GM18520 (cell line): ENCODE results near the gene HIPK2.
A peak's percentile ranks its signal among the peaks of the same experiment; 100 is the strongest.
"Not testable (repeated sequence)": the region's sequence is repeated elsewhere in the genome, so short reads cannot be mapped to it uniquely, and the experiment has no call there.

Experiments
- ATAC-seq: cut with Tn5 transposase; IDR thresholded peaks from one replicate; pipeline ENCODE4 v1.9.1; 2021; ENCODE audit not compliant: unreplicated experiment

HIPK2 gene

DNA sequence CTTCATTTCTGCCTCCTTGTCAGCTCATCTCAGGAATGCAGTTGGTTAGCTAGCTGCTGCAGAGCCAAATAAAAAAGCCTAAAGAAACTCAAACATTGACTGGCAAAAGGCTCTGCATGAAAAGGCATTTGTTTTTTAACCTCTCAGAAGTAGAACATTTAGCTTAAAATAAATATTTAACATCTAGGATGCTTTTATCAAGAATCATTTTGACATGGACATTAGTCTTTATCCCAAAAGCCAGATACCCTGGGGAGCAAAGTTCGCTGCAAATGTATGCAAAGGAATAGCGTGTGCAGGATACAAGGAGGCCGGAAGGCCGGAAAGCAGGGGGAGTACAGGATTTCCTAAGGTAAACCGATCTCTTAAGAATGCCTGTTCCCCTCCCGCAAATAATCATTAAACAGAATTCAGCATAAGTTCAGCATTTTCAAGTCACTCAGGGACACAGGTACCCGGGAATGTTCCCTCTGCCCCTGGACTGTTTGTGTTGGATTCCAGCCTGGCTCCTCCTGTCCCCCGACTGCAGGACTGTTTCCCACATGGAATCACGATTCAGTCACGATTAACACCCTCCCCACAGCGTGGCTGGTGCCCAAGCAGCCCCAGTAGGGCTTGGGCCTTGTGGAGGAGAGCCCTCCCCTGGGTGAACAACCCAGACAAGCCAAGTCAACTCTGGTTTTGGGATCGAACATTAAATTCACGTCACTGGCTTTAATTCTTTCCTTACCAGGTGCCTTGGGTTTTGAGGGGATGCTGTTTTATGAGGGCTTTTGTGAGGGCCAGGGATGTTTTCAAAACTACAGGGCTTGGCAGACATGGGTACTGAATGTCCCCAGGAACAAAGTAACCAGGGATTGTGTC lies 97.8 kb downstream of the HIPK2 start:
- ATAC-seq, result no peak

DNA sequence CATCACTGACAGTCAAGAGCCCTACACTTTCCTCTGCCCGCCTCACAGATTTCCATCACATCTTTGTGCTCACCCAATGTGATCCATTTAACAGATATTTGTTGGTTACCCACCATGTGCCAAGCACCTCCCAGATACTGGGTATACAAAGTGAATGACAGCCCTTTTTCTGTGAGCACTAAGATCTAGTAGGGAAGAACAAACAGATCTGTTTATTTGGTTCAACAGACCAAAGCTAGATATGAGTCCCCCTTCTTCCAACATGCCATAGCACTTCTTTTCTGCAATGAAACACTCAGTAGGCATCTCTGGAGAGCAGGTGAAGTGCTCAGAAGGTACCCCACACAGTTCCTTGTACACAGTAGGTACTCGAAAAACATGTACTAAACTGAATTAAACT lies 101.4 kb downstream of the HIPK2 start:
- ATAC-seq, result no peak

- ATAC-seq, result no peak
These were observed 102.4 kb downstream of the HIPK2 start for GRCh38 chr7:139675127-139676125.

DNA sequence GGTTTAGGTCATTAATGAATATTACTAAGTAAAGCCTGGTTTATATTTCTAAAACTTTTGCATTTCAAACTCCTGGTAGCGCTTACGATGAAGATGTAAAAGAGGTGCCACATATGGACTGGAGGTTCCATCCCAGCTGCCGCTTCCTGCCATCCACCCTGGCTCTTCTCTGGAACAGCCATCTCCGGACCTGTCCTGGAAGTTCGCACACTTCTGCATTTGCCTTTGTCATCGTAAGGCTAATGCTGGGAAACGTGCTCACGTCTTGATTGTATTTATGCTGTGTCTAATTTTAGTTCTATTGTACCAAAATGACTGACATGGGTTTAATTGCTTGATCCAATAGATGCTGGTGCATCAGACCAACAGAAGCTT lies 103.1 kb downstream of the HIPK2 start:
- ATAC-seq, result no peak

DNA sequence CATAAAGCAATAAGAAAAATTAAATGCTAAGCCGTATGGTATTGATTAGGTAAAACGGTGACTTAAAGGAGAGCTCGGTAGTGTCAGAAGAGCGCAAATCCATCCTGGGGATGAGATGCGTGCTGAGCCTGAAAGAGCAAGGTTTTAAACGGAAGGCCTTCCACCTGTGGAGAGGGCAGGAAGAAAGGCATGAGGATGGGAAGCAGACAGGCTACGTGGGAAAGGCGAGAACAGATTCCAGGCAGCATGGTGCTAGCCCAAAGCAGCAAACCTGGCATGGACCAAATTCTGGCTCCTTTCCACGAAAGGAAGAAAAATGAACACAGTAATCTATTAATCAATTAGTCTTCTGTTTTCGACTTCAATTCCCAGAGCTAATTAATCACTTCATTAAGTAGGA lies 103.5 kb downstream of the HIPK2 start:
- no peak for ATAC-seq

DNA sequence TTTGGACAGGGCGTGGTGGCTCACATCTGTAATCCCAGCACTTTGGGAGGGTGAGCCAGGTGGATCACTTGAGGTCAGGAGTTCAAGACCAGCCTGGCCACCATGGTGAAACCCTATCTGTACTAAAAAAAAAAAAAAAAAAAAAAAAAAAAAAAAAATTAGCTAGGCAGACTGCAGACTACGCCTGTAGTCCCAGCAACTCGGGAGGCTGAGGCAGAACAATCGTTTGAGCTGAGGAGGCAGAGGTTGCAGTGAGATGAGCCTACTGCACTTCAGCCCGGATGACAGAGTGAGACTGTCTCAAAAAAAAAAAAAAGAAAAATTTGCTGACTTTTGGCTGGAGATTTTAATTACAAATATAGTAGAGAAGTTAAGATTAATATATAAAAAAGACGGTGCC lies 104.0 kb downstream of the HIPK2 start:
- ATAC-seq, result no peak

- ATAC-seq, result peak; percentile 89
These were observed 104.6 kb downstream of the HIPK2 start for GRCh38 chr7:139673230-139673629.

DNA sequence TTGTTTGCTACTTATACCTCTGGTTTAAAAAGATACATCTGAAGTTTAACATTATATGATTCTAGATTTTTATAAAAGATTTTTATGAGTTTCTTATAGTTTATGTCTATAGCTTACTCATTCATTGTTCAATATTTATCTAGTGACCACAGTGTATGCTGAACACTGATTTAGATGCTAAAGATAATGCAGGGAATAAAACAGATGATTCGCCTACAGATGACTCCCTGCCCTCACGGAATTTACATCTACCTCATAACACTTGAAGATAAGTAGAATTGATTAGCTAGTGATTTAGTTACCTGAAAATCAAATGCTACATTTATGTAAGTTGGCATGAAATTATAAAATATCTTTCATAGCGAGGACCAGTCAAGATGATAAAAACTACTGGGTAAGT lies 105.8 kb downstream of the HIPK2 start:
- no peak for ATAC-seq

DNA sequence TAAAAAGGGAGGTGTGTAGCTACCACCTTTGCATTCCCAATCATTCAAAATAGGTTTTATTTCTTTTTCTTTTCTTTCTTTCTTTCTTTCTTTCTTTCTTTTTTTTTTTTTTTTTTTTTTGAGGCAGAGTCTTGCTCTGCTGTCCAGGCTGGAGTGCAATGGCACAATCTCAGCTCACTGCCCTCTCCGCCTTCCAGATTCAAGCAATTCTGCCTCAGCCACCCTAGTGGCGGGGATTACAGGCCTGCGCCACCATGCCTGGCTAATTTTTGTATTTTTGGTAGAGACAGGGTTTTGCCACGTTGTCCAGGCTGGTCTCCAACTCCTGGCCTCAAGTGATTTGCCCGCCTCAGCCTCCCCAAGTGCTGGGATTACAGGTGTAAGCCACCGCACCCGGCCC lies 107.1 kb downstream of the HIPK2 start:
- not testable (repeated sequence) for ATAC-seq

DNA sequence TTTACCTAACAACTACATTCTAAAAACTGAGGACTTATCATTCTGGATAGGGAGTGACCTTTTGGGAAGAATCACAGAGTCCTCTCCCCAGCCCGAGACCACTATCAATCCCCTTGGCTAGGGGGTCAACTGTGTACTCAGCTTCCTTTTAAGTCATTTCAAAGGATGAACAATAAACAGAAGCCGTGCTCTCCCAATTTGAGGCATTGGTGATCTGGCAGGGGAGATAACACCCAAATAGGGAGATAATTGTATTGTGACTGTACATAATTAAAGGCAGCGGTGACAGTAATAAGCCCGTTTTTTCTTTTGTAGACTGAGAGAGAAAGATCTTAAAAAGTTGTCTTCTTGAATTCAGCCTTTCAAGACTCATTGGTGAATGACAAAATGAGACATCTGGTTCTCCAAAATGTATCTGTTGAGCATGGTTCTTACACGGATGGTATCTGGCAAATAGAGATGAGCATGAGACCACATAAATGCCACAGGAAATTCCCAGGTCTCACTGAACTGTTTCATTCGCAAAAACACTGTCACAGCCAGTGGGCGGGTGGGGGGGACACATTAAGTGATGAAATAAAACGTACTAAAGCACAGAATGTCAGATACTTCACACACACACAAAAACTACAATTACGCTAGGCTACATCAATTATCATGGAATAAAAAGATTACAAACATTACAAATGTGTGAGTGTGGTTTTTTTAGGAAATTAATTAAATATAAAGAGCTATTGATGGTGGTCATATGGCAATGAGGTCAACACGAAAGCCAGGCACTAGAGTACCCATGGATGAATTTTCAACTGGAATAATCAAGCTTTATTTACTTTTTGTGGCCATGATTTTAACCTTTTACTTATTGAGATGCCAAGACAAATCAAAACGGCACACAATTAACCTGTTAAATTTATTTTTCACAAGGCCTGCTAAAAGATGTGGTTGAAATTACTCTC lies 108.4 kb downstream of the HIPK2 start:
- ATAC-seq, result no peak

DNA sequence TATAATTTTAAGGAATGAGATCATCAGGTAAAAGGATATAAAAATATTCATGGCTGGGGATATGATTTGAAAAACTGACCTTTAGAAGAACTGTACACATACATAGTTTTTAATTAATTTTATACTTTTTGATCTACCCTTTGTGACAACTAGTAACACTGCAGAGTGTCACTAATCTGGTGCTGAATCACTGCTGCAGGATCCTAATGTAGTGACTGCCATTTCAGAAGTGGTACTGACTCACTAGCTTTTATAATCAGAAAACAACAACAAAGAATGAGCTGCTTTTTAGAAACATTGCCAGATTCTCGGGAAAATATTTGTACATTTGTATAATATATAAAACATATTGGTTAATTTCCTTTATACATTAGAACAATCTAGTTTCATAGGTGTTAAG lies 110.4 kb downstream of the HIPK2 start:
- ATAC-seq, result no peak

DNA sequence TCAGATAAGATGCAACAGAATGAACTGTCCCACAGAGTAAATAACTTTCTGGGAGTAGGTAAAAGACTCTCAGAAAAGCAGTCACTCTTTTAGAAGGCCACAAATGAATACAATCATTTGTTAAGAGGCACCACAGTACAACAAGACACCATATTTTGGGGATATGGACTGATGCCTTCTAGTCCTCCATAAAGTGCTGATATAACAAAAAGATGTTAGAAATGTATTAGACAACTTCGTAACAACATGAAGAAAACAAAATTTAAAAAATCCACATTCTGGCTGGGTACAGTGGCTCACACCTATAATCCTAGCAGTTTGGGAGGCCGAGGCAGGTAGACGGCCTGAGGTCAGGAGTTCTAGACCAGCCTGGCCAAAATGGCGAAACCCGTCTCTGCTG lies 111.3 kb downstream of the HIPK2 start:
- no peak for ATAC-seq

DNA sequence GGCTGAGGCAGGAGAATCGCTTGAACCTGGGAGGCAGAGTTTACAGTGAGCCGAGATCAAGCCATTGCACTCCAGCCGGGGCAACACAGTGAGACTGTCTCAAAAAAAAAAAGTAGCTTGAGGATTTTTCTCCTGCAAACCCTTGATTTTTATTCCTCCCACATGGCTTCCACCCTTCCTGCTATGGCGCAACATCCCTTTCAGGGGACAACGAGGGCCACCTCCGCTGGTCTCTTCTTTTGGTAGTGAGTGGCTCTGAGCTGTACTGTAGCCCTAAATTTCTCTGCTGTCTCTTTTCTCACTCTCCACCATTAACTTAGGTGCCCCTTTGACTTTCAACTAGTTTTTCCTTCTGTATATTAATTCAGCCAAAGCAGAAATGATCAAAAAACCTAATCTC lies 113.4 kb downstream of the HIPK2 start:
- ATAC-seq, result no peak

GRCh38 chr7:139663608-139664177 lies 114.1 kb downstream of the HIPK2 start:
- ATAC-seq, result no peak

DNA sequence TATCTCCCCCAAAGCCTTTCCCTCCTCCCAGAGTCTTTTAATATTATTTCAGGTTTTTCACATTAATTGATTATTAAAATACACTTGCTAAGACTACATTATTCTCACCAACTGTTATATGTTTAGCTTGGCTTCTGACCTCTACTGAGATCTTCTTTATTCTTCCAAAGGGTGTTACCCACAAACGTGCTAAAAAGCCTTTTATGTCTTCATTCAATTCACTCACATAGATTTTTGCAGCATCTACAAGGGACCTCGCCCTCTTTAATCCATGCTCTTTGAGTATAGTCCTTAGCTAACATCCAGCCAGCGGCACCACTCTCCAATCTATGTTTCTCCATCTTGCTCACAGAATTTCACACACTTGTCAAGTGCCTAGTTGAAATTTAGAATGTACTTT lies 115.9 kb downstream of the HIPK2 start:
- no peak for ATAC-seq

- ATAC-seq, result no peak
These were observed 116.8 kb downstream of the HIPK2 start for GRCh38 chr7:139661043-139661440.

- ATAC-seq, result no peak
These were observed 117.3 kb downstream of the HIPK2 start for GRCh38 chr7:139660317-139661042.

DNA sequence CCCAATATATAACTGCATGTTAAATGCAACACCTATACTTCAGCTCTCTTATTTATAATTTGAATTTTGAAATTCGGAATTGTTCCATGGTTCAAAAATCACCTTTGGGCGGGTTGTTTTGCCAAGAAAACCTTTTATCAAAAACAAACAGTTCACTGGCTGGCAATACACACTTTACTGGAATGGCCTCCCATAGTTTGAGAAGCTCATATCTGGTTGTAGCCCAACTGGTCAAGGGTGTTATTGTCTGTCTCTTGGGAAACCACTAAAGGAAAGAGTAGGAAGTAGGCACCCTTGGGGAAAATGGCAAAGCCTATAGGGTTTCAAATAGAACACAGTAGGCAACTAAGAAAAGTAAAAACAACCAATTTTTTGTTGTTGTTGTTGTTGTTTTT lies 117.9 kb downstream of the HIPK2 start:
- ATAC-seq, result no peak

DNA sequence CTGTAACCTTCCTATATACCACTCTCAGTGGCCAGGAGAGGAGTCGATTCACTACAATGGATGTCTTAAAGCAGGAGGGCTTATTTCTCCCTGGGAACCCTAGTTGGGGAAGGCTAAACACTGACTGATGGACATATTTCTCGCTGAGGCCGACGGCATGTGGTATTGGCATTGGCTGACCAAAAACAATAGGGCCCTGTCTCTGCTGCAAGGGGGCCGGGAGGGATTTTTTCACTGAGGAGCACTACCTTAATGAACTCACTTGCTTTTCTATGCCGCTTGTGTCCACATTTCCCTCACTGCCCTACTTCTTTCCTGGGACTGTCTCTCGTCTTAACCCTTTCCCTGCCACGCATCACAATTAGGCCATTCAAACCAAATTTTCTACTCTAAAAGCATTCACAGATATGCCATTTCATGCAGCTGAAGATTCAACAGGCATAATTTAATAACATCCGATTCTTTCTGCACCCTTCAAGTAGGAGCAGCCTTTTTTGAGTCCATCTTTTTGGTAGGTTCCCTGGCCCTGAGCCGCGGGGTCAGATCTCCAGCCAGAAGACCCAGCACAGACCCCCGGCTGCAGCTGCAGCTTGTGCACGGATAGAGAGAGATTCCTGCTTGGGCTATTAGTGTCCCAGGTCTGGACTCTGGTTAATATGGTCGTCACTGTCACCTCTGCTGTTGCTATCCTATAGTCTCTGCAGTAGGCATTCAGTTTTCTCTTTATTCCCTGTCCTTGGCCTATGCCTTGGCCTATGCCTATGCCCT lies 118.7 kb downstream of the HIPK2 start:
- no peak for ATAC-seq
